ENCODE measurements around the gene UST.
A peak's percentile ranks its signal among the peaks of the same experiment; 100 is the strongest.
"Not testable (repeated sequence)": the region's sequence is repeated elsewhere in the genome, so short reads cannot be mapped to it uniquely, and the experiment has no call there.

Gene UST

GRCh38 chr6:148912252-148912651, 165.4 kb downstream of the UST start:
- DNase-seq = no peak

- no peak for DNase-seq
Measured at GRCh38 chr6:148915810-148916209, 169.0 kb downstream of the UST start.

GRCh38 chr6:148916485-148916884, 169.7 kb downstream of the UST start:
- DNase-seq = not testable (repeated sequence)

- DNase-seq = no peak
Measured at GRCh38 chr6:148924226-148925012, 177.6 kb downstream of the UST start.

GRCh38 chr6:148925701-148926100, 178.9 kb downstream of the UST start:
- no peak for DNase-seq

GRCh38 chr6:148926478-148926877, 179.6 kb downstream of the UST start:
- no peak for DNase-seq

- DNase-seq = no peak
Measured at GRCh38 chr6:148927586-148927985, 180.8 kb downstream of the UST start.

- DNase-seq = no peak
Measured at GRCh38 chr6:148928811-148929210, 182.0 kb downstream of the UST start.

- no peak for DNase-seq
Measured at GRCh38 chr6:148932208-148932607, 185.4 kb downstream of the UST start.

GRCh38 chr6:148932731-148933130, 185.9 kb downstream of the UST start:
- DNase-seq = no peak

- no peak for DNase-seq
Measured at GRCh38 chr6:148934539-148934938, 187.7 kb downstream of the UST start.

GRCh38 chr6:148934961-148935360, 188.1 kb downstream of the UST start:
- DNase-seq = no peak

GRCh38 chr6:148935705-148936435, 189.0 kb downstream of the UST start:
- DNase-seq = no peak

GRCh38 chr6:148943451-148943850, 196.6 kb downstream of the UST start:
- no peak for DNase-seq

- no peak for DNase-seq
Measured at GRCh38 chr6:148944608-148945007, 197.8 kb downstream of the UST start.

GRCh38 chr6:148945301-148946021, 198.6 kb downstream of the UST start:
- no peak for DNase-seq

- peak; percentile 69 to 77 for DNase-seq
Measured at GRCh38 chr6:148947621-148948444, 201.0 kb downstream of the UST start.

- DNase-seq = no peak
Measured at GRCh38 chr6:148951662-148952061, 204.8 kb downstream of the UST start.

- DNase-seq = no peak
Measured at GRCh38 chr6:148952147-148953035, 205.6 kb downstream of the UST start.

GRCh38 chr6:148954461-148954860, 207.6 kb downstream of the UST start:
- no peak for DNase-seq

GRCh38 chr6:148954934-148955333, 208.1 kb downstream of the UST start:
- no peak for DNase-seq

GRCh38 chr6:148955441-148955840, 208.6 kb downstream of the UST start:
- DNase-seq = no peak
